Brain microvascular endothelial cell (primary cell): ENCODE measurements around the gene ZC3HAV1.

ENCODE experiments used
- DNase-seq: peaks from one replicate; pipeline ENCODE4 v3.0.0-alpha.2; 2020
- H3K27ac ChIP-seq: fragments of 250-450 bp; sonication (Bioruptor Pico); 2 replicates; pipeline ENCODE4 v1.5.1; 2020; ENCODE audit warnings: mild to moderate bottlenecking, moderate library complexity
- H3K27me3 ChIP-seq: fragments of 250-450 bp; sonication (Bioruptor Pico); replicated peaks from 2 replicates; pipeline ENCODE4 v1.5.1; 2020; ENCODE audit warnings: mild to moderate bottlenecking
- H3K36me3 ChIP-seq: fragments of 250-450 bp; sonication (Bioruptor Pico); replicated peaks from 2 replicates; pipeline ENCODE4 v1.5.1; 2020; ENCODE audit warnings: mild to moderate bottlenecking
- H3K4me3 ChIP-seq: 2 replicates; pipeline ENCODE4 v1.5.1; 2011; ENCODE audit warnings: low read depth, mild to moderate bottlenecking, control low read depth, low read length, moderate library complexity
- CTCF ChIP-seq: IDR thresholded peaks from 2 replicates; pipeline ENCODE4 v1.5.1; 2011; ENCODE audit warnings: low read depth, mild to moderate bottlenecking, moderate library complexity, low read length, control low read depth, inconsistent platforms; ENCODE audit errors: missing control alignments
- in situ Hi-C: cut with HindIII; loops from 2 replicates; pipeline ENCODE4 v1.10.0; 2017; ENCODE audit warnings: low sequenced_read_pairs, low pct_ligation_motif_present

Gene ZC3HAV1

GRCh38 chr7:139087212-139087611 lies 22.3 kb downstream of the ZC3HAV1 start:
- in situ Hi-C loops = no loop called here
- no peak for TF ChIP-seq CTCF
- Histone ChIP-seq H3K4me3 (no peak overlapping the region), H3K36me3 (peaks cover 25% of the 10 kb centered on the region), H3K27me3 (no peaks in the 10 kb centered on the region), H3K27ac (no peak overlapping the region)
- DNase-seq = no peak

- no peak overlapping the region for H3K27ac ChIP-seq
- peaks cover 28% of the 10 kb centered on the region for H3K36me3 ChIP-seq
- in situ Hi-C loops = no loop called here
- H3K4me3 ChIP-seq = no peak overlapping the region
- DNase-seq = no peak
- no peak for TF ChIP-seq CTCF
- no peaks in the 10 kb centered on the region for H3K27me3 ChIP-seq
Observed at GRCh38 chr7:139086454-139086853, 23.1 kb downstream of the ZC3HAV1 start.

GRCh38 chr7:139084709-139085108 lies 24.8 kb downstream of the ZC3HAV1 start:
- Histone ChIP-seq H3K27me3 (no peaks in the 10 kb centered on the region), H3K36me3 (peaks cover 42% of the 10 kb centered on the region), H3K4me3 (no peak overlapping the region), H3K27ac (no peak overlapping the region)
- no peak for TF ChIP-seq CTCF
- no peak for DNase-seq
- in situ Hi-C loops = no loop called here

GRCh38 chr7:139081584-139081983 lies 27.9 kb downstream of the ZC3HAV1 start:
- in situ Hi-C loops = no loop called here

GRCh38 chr7:139080905-139081304 lies 28.6 kb downstream of the ZC3HAV1 start:
- in situ Hi-C loops = no loop called here
- Histone ChIP-seq H3K27me3 (no peaks in the 10 kb centered on the region), H3K36me3 (peaks cover 48% of the 10 kb centered on the region), H3K4me3 (no peak overlapping the region), H3K27ac (no peak overlapping the region)
- no peak for DNase-seq
- TF ChIP-seq CTCF = no peak

More at GRCh38 chr7:139081584-139081983, 27.9 kb downstream of the ZC3HAV1 start:
- Histone ChIP-seq H3K36me3 (peaks cover 44% of the 10 kb centered on the region), H3K27me3 (no peaks in the 10 kb centered on the region), H3K27ac (no peak overlapping the region), H3K4me3 (no peak overlapping the region)
- no peak for TF ChIP-seq CTCF
- no peak for DNase-seq

- no peak for TF ChIP-seq CTCF
- Histone ChIP-seq H3K4me3 (no peak overlapping the region), H3K36me3 (peaks cover 54% of the 10 kb centered on the region), H3K27me3 (no peaks in the 10 kb centered on the region), H3K27ac (no peak overlapping the region)
- DNase-seq = no peak
- in situ Hi-C loops = no loop called here
Observed at GRCh38 chr7:139079861-139080260, 29.7 kb downstream of the ZC3HAV1 start.
